Daoy (cell line): Measurements from ENCODE around the gene PACRG. TPM values are rescaled to one million over a fixed set of nuclear protein-coding genes. Genes with fewer than 3 reads are reported as not detected.
A peak's percentile ranks its signal among the peaks of the same experiment; 100 is the strongest.

Experiments
- DNase-seq: peaks from one replicate; pipeline ENCODE4 v3.0.0-alpha.2; 2015; ENCODE audit warnings: low read depth
- total RNA-seq: library from RNA; depleted of rRNA; stranded (reverse); fragments of >200 nt; shearing (Covaris generic); gene quantifications from 2 replicates; pipeline ENCODE4 v1.2.3, GENCODE V29; 2014

Gene PACRG
- total RNA-seq, 1 experiment from 2014 or later: not detected

DNA sequence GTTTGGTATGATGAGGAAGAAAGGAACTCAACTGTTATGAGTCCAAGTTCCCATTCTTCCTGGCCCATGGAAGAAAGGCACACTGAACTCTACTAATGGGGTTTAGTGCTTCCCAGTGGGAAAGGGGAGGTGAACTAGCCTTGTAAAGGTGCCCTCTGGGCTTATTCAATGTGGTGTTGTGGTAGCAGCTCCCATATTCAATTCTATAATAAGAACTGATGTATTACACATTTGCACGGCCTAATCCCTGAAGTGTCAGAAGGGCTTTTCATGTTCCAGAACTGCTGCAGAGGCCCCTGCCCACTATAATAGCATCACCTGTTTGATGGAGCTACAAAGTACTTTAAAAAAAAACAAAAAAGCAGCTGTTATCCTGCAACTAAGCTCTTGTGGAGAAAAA is 17.4 kb upstream of the PACRG start:
- DNase-seq: no peak

DNA sequence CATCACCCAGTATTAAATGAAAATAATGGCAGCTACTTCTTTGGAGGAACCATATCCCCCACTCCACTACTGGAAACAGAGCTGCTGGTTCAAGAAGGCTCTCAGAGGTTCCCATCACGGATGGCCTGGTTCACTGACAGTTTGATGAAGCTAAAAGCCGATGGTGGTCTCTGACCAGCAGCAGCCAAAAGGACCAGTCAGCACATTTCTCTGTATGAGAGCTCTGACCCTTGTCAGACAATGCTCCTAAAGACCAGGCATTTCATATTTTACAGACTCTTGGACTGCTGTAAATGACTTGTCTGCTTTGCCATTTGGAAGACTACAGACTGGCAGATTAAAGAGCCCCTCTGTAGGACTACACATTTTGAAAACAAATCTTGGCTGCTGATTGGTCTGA is 16.8 kb upstream of the PACRG start:
- no peak for DNase-seq

DNA sequence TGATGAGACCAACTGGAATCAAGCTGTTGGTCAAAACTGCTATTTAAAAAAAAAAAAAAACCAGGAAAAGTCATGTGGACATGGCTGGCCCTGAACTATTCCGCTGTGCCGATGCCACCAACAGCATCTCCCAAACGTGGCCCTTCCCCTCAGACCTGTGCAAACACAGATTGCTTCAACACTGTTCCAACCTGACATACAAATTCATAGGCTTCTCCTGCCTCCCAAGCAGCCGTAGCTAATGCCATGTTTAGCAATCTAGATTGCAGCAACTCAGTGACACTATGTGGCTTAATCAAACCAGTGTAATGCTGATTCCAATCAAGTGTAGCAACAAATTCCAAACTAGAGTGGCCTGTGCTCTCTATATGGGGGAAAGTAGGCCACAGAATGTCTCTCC is 16.4 kb upstream of the PACRG start:
- no peak for DNase-seq

DNA sequence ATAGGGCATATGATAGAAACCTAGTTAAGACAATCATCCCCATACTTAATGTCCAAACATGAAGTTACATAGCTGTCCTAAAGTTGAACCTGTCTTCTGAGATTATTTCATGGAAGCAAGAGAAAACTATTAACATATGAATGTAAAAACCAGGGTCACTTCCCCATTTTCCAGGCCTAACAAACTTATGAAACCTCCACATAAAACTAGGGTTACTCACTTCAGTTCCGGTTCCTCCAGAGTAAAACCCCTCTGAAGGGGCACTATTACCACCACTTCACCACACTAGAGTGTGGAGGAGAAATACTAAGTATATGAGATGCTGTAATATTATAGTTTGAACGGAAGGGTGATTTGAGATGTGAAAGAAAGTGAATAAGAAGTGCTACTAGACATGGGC is 15.1 kb upstream of the PACRG start:
- DNase-seq: no peak

GRCh38 chr6:162713974-162714780 is 13.6 kb upstream of the PACRG start:
- no peak for DNase-seq

GRCh38 chr6:162715601-162716000 is 12.2 kb upstream of the PACRG start:
- no peak for DNase-seq

DNA sequence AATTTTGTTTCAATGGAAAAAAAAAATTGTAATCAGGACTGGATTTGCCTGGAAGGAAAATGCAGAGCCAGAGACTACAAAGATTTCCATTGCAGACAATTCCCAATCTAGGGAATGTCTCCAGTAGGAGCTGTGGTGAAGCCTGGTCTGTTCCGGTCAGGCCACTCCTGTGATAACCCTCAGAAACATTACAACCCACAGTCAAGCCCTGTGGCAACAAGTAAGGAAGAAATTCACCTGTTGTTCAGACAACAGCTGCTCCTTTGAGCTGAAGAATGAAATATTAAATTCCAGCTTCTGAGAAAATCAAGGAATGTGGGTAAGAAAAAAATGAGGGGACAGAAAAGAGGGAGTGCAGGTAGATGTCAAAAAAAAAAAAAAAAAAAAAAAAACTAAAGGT is 8.2 kb upstream of the PACRG start:
- no peak for DNase-seq

DNA sequence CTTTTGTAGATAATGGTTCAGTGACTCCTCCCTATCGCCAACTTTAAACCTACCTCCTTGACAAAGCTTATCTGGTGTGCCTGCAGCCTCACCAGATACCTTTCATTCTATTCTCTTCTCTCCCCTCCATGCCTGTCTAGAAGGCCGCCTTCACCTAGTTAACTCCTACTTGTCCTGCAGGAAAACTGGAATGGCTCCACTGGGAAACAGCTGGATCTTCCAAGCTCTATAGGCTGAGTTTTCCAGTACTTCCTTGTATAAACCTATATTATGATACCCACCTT is 6.4 kb upstream of the PACRG start:
- no peak for DNase-seq

DNA sequence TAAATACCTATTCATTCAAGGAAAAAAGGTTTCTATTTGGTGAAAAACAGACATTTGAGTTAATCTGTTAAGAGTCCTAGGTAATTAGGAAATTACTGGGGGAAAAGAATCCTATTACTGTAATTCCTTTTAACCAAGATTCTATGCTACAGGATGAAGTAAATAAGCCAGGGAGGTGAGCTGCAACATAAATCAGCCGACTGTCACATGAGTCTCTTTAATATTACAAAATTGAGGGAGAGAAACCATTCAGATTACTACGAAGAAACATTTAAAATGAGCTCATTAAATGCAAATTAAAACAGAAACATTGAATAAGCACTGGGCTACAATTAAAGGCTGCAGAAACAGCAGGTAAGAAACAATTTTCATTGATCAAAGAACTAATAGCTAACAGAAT is 5.5 kb upstream of the PACRG start:
- DNase-seq: no peak

DNA sequence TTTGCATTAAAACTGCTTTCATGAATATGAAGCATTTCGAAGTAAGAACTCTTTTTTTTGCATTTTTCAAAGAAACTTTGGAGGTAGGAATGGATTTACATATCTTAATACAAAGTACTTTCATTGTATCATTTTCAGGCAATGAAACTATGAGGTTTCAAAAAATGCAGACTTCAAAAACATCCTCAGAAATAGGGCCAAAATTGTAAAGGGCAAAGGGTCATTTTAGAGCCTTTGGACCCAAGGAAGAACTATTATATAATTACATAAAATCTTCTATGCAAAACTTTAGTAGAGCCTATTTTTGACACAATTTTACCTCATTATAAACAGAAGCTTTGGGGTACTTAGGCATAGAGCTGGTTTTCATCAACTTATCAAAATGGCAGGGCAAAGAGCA is 5.1 kb upstream of the PACRG start:
- DNase-seq: no peak

DNA sequence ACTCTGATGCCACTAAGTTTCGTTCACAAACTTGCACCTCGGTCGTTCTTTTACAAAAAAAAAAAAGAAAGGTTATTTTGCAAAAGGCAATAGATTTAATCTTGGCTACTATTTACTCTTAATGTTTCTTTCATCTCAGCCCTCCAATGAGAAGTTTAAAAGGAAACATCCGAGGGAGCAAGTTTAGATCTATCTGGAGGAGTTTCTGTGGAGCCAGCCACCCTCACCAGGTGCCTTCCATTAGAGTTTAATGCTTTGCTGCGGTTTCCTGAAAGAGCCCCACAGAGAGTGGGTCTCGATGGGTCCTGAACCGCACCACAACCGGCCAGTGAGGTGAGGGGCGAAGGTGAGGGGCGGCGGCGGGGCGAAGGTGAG is 840 bp upstream of the PACRG start:
- DNase-seq: no peak

- no peak for DNase-seq
Observed at GRCh38 chr6:162728197-162728596, 423 bp downstream of the PACRG start.

GRCh38 chr6:162728706-162729105 is 932 bp downstream of the PACRG start:
- no peak for DNase-seq

GRCh38 chr6:162730502-162730901 is 2.7 kb downstream of the PACRG start:
- DNase-seq: no peak

DNA sequence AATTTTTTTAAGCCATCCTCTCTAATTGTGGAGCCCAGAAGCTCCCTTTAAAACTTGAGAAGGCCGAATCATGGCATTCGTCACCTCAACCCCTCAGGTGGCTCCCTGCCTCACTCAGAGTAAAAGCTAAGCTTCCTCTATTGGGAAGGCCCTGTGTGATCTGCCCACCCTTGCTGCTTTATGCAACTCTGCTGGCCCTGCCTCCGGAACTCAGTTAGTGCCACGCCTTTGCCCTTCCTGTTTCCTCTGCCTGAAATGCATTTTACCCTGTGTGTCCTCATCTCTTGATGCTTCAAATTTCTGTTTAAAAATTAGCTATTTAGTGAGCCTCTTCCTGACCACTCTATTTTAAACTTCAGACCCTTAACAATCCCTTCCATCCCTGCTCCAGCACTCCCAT is 5.7 kb downstream of the PACRG start:
- DNase-seq: no peak

GRCh38 chr6:162736961-162737360 is 9.2 kb downstream of the PACRG start:
- DNase-seq: no peak

DNA sequence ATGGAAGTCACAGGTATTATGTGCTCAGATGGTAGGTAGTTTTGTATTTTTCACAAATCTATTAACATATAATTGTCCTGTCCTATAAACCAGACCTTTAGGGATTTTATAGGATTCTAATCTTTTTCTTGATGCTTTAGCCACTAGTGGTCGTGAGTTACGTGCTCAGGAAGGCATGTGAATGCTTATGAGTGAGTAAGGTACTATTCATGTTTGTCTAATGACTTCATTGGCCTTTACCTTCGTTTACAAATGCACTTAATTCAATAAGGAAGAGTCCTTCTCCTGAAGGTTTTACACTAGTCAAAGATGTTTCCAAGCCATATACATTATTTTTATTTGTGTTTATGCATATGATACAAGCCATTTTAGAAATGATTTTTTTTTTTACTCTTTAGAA is 23.0 kb downstream of the PACRG start:
- DNase-seq: peak; percentile 50

GRCh38 chr6:162751211-162751859 is 23.6 kb downstream of the PACRG start:
- DNase-seq: no peak

- DNase-seq: no peak
Observed at GRCh38 chr6:162753775-162754174, 26.0 kb downstream of the PACRG start.

GRCh38 chr6:162770136-162770535 is 42.4 kb downstream of the PACRG start:
- DNase-seq: no peak

DNA sequence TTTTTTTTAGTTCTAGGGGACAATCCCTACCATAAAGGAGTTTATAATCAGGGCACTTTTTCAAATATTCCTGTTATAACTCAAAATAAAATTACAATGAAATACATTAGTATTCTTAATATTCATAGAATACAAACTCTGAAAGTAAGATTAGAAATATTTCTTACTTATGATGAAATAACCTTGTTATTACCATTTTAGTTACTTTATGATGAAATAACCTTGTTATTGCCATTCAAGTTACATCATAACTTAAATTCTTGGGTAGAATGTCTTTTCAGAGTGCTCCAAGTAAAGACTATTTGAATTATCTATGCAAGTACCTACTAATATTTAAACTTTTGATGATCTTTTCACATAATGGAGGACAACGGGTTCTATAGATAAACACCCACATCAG is 43.2 kb downstream of the PACRG start:
- no peak for DNase-seq

DNA sequence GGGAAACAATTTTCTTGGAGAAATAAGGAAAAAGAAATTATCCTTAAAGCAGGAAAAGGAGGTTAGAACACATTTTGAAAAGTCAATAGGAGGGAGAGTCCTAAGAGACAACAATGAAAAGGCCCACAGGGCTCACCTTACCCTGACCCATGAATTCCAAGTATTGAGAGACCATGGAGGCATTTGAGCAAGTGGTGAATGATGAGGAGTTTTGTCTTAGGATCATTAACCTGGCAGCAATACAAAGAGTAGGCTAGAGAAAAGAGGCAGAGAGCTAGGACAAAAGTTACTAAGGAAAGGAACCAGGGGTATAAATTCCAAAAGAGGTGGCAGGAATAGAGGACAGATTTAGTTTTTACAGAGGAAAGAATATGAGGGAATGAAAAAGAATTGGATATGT is 44.7 kb downstream of the PACRG start:
- no peak for DNase-seq

GRCh38 chr6:162773996-162774395 is 46.2 kb downstream of the PACRG start:
- no peak for DNase-seq

DNA sequence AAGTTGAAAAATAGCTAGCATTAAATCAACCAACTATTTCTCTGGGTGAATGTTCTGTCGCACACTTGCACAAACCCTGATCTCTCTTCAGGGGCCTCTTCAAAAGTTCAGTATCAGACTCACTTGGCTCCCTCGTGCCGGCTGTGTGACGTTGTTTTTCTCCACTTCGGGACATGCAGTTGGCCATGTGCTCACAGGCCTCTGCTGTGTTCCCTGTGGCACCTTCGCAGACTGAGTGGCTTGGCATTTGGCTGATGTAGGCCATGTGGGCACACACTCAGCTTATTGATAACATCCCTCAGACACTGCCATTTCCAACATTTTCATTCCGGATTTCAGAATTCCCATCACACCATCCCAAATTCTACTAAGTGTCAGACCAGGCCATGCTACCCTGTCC is 49.3 kb downstream of the PACRG start:
- no peak for DNase-seq
